Osteoblast (primary cell): ENCODE measurements around the gene MIPEP. TPM values are rescaled to one million over a fixed set of nuclear protein-coding genes. Genes with fewer than 3 reads are reported as not detected.

ENCODE experiments used
- DNase-seq: peaks from one replicate; pipeline ENCODE4 v3.0.0; 2011; ENCODE audit warnings: low spot score, mixed read lengths; ENCODE audit not compliant: insufficient read length; ENCODE audit errors: missing footprints
- H2AFZ ChIP-seq: 2 replicates; pipeline ENCODE4 v1.6.0; 2011; ENCODE audit warnings: mild to moderate bottlenecking, low read length
- H3K27ac ChIP-seq: 2 replicates; pipeline ENCODE4 v1.5.1; 2011; ENCODE audit warnings: mild to moderate bottlenecking, low read depth, low read length, moderate library complexity
- H3K27me3 ChIP-seq: 2 replicates; pipeline ENCODE4 v1.6.0; 2012; ENCODE audit warnings: mild to moderate bottlenecking, control low read depth, inconsistent platforms, low read length, moderate library complexity; ENCODE audit not compliant: insufficient read depth
- H3K36me3 ChIP-seq: 2 replicates; pipeline ENCODE4 v1.5.1; 2011; ENCODE audit warnings: mild to moderate bottlenecking, low read length, control low read depth, moderate library complexity; ENCODE audit not compliant: insufficient read depth
- H3K4me1 ChIP-seq: 2 replicates; pipeline ENCODE4 v1.5.1; 2011; ENCODE audit warnings: mild to moderate bottlenecking, low read length, control low read depth, moderate library complexity; ENCODE audit not compliant: insufficient read depth
- H3K4me2 ChIP-seq: 2 replicates; pipeline ENCODE4 v1.6.0; 2011; ENCODE audit warnings: mild to moderate bottlenecking, low read length; ENCODE audit not compliant: insufficient read depth
- H3K4me3 ChIP-seq: fragments of 200-600 bp; sonication (generic); 3 replicates; pipeline ENCODE4 v1.5.1; 2012; ENCODE audit warnings: mild to moderate bottlenecking, low read length, inconsistent platforms; ENCODE audit not compliant: insufficient read depth
- H3K79me2 ChIP-seq: 2 replicates; pipeline ENCODE4 v1.6.0; 2012; ENCODE audit warnings: mild to moderate bottlenecking, low read length, control low read depth, inconsistent platforms; ENCODE audit not compliant: insufficient read depth
- H3K9me3 ChIP-seq: 2 replicates; pipeline ENCODE4 v1.5.1; 2011; ENCODE audit warnings: low read depth, low read length, control low read depth
- H4K20me1 ChIP-seq: 2 replicates; pipeline ENCODE4 v1.6.0; 2012; ENCODE audit warnings: mild to moderate bottlenecking, low read length, control low read depth; ENCODE audit not compliant: insufficient read depth
- total RNA-seq: library from RNA; depleted of rRNA; stranded (reverse); fragments of >200 nt; gene quantifications from 2 replicates; pipeline ENCODE4 v1.2.3, GENCODE V29; 2012
- TF ChIP-seq, protein P1 (sequence below): IDR thresholded peaks from 2 replicates; pipeline ENCODE4 v1.5.1; 2011; ENCODE audit warnings: mild to moderate bottlenecking, low read depth, low read length, moderate library complexity; ENCODE audit errors: extremely low read depth

Gene MIPEP
- total RNA-seq, 1 donor: 29.3 TPM

DNA sequence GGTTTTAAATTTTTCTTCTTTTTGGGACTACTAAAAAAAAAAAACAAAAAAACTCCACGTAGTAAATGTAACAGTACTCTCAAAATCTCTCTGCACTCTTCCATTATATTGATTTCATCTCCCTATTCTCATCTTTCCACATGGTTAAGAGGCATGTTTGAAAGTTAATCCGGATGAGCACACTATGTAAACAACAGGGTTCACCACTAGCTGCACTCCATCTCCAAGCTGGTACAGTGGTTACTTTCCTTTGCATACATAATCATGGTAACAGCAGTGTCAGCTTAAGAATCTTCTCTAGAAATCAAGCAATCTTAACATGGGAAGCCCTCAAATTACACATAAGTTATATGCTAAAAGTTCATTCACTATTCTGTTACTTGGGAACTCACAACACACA is 92.6 kb downstream of the MIPEP start:
- Histone ChIP-seq H3K4me3 (no peak overlapping the region), H3K27me3 (no peaks in the 10 kb centered on the region), H2AFZ (no peak overlapping the region), H3K79me2 (no peaks in the 10 kb centered on the region), H3K4me1 (peaks cover 29% of the 10 kb centered on the region), H3K9me3 (no peaks in the 10 kb centered on the region), H3K4me2 (no peak overlapping the region), H3K36me3 (no peaks in the 10 kb centered on the region), H4K20me1 (no peaks in the 10 kb centered on the region), H3K27ac (peak overlapping the region; percentile 90)
- DNase-seq: no peak
- TF ChIP-seq, protein P1, sequence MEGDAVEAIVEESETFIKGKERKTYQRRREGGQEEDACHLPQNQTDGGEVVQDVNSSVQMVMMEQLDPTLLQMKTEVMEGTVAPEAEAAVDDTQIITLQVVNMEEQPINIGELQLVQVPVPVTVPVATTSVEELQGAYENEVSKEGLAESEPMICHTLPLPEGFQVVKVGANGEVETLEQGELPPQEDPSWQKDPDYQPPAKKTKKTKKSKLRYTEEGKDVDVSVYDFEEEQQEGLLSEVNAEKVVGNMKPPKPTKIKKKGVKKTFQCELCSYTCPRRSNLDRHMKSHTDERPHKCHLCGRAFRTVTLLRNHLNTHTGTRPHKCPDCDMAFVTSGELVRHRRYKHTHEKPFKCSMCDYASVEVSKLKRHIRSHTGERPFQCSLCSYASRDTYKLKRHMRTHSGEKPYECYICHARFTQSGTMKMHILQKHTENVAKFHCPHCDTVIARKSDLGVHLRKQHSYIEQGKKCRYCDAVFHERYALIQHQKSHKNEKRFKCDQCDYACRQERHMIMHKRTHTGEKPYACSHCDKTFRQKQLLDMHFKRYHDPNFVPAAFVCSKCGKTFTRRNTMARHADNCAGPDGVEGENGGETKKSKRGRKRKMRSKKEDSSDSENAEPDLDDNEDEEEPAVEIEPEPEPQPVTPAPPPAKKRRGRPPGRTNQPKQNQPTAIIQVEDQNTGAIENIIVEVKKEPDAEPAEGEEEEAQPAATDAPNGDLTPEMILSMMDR: no peak

DNA sequence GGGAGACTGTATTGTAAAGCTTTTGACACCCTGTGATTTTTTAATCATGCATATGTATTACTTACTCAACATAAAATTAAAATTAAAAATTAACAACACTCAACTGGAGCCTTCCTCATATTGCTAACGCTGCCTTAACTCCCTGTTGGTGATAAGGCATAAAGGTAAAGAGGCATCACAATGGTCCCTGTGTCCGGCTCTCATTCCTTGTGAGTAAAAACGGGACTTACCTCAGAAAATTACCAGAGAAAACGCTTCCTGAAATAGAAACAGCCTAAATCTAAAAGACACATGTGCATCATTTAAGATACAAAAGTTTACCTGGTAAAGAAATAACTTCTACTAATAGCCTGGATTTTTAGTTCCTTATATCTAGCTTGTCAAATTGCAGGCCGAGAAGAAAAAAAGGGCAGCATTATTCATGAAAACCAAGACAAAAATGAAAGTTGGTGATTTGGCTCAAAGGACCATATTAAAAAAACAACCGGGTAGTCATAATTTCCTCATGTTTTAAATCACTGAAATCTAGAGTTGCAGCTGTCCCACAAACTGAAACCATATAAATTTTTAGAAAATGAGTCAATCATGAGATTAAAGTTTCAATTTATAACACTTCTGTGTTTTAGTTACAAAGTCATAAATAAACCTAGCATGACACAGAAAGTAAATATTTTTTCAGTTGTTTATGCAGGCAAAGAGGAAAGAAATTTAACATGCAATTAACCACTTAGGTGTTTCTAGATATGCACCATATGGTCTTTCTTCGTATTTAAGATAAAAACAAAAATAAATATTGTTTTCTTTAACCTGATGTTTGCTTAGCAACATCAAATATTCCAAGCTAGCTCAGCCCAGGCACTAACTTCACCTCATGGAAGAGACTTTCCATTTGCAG is 94.7 kb downstream of the MIPEP start:
- Histone ChIP-seq H3K36me3 (no peaks in the 10 kb centered on the region), H3K4me1 (peaks cover 43% of the 10 kb centered on the region), H3K27me3 (no peaks in the 10 kb centered on the region), H3K27ac (peak overlapping the region; percentile 90), H3K79me2 (no peaks in the 10 kb centered on the region), H3K4me3 (no peak overlapping the region), H3K4me2 (peak overlapping the region; percentile 70), H3K9me3 (no peaks in the 10 kb centered on the region), H2AFZ (peak overlapping the region; percentile 25), H4K20me1 (no peaks in the 10 kb centered on the region)
- DNase-seq: no peak
- TF ChIP-seq, protein P1: no peak

DNA sequence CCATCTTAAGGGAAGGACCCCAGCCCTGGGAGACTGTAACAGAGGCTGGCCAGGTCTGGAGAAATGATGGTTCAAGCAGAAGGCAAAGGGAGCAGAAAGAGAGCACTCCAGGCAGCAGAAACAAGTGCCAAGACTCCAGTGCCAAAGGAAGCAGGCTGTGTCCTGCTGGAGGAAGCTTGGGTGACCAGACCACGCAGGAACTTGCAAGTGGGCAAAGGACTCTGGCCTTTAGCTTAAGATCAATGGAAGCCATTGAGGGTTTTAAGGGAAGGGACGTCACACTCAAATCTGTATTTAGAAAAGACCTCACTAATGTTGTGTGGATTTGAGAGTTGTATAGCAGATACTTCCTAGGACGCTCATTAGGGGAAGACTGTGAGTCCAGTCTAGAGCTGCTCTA is 95.5 kb downstream of the MIPEP start:
- Histone ChIP-seq H4K20me1 (no peaks in the 10 kb centered on the region), H3K27me3 (no peaks in the 10 kb centered on the region), H3K27ac (peak overlapping the region; percentile 90), H2AFZ (peak overlapping the region; percentile 27), H3K4me3 (no peak overlapping the region), H3K9me3 (no peaks in the 10 kb centered on the region), H3K79me2 (no peaks in the 10 kb centered on the region), H3K36me3 (no peaks in the 10 kb centered on the region), H3K4me2 (peak overlapping the region; percentile 70), H3K4me1 (peaks cover 43% of the 10 kb centered on the region)
- TF ChIP-seq, protein P1: no peak
- DNase-seq: no peak

DNA sequence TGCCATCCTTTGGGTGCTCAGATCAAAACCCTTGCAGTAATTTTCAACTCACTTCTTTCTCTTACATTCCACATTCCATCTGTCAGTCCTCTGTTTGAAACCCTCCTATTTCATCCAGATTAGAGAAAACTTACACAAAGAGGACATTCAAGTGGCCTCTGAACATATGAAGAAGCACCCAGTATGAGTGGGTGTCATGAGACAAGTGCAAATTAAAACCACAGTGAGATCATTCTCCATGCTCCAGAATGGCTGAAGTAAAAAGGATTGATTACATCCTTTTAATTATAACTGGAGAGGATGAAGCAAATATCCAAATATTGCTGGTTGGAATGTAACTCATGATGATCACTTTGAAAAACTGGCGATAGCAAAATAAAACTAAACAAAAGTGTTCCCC is 96.5 kb downstream of the MIPEP start:
- Histone ChIP-seq H3K4me3 (no peak overlapping the region), H4K20me1 (no peaks in the 10 kb centered on the region), H3K79me2 (no peaks in the 10 kb centered on the region), H2AFZ (no peak overlapping the region), H3K4me1 (peaks cover 43% of the 10 kb centered on the region), H3K27me3 (no peaks in the 10 kb centered on the region), H3K36me3 (no peaks in the 10 kb centered on the region), H3K4me2 (no peak overlapping the region), H3K9me3 (no peaks in the 10 kb centered on the region), H3K27ac (no peak overlapping the region)
- TF ChIP-seq, protein P1: no peak
- no peak for DNase-seq
